PC-3 (cell line): ENCODE results near the gene SCNM1. TPM values are rescaled to one million over a fixed set of nuclear protein-coding genes. Genes with fewer than 3 reads are reported as not detected.

Source experiments
- ATAC-seq: fragments of 200-7000 bp; cut with Tn5 transposase; 2 replicates; pipeline ENCODE4 v1.9.1; 2020; ENCODE audit warnings: mild to moderate bottlenecking, moderate library complexity
- BruUV-seq: library from RNA; stranded (reverse); fragments of 400-500 nt; replicated peaks from 2 replicates; lab custom pipeline; 2021; lab: Mats Ljungman, UMichigan
- CTCF ChIA-PET: fragments of 300-600 bp; sonication (Branson Sonifier 250); formaldehyde crosslinking; loops from one replicate; lab custom pipeline; 2022; ENCODE audit warnings: antibody characterized with exemption; lab: Charles Lee
- POLR2A ChIA-PET: fragments of 300-600 bp; sonication (Branson Sonifier 250); formaldehyde crosslinking; loops from one replicate; lab custom pipeline; 2022; ENCODE audit warnings: antibody characterized with exemption; ENCODE audit not compliant: unreplicated experiment; lab: Charles Lee
- DNase-seq: peaks from one replicate; pipeline ENCODE4 v3.0.0-alpha.2; 2015
- H2AFZ ChIP-seq: fragments of 300-600 bp; sonication (generic); 2 replicates; pipeline ENCODE4 v1.6.0; 2016; ENCODE audit warnings: antibody characterized with exemption, low read length
- H3F3A ChIP-seq: fragments of 300-600 bp; sonication (generic); one replicate; pipeline ENCODE4 v1.6.0; 2017; ENCODE audit warnings: antibody characterized with exemption, low read length, control low read depth, mild to moderate bottlenecking; ENCODE audit not compliant: unreplicated experiment
- H3K27ac ChIP-seq: fragments of 300-600 bp; sonication (generic); 2 replicates; pipeline ENCODE4 v1.5.1; 2016; ENCODE audit warnings: mild to moderate bottlenecking, low read length
- H3K27me3 ChIP-seq: fragments of 300-600 bp; sonication (generic); 2 replicates; pipeline ENCODE4 v1.6.1; 2016; ENCODE audit warnings: low read length, mixed read lengths
- H3K36me3 ChIP-seq: fragments of 300-600 bp; sonication (generic); 2 replicates; pipeline ENCODE4 v1.6.1; 2016; ENCODE audit warnings: low read depth, mixed run types, low read length, mixed read lengths
- H3K4me1 ChIP-seq: fragments of 300-600 bp; sonication (generic); 2 replicates; pipeline ENCODE4 v1.5.1; 2016; ENCODE audit warnings: low read length; ENCODE audit not compliant: insufficient read depth
- H3K4me2 ChIP-seq: fragments of 300-600 bp; sonication (generic); 2 replicates; pipeline ENCODE4 v1.6.0; 2016; ENCODE audit warnings: low read length
- H3K4me3 ChIP-seq: fragments of 300-600 bp; sonication (generic); 2 replicates; pipeline ENCODE4 v1.5.1; 2016; ENCODE audit warnings: mild to moderate bottlenecking, low read length, mixed read lengths
- H3K79me2 ChIP-seq: fragments of 300-600 bp; sonication (generic); 2 replicates; pipeline ENCODE4 v1.6.1; 2017; ENCODE audit warnings: low read length, mixed read lengths
- H3K9ac ChIP-seq: fragments of 300-600 bp; sonication (generic); 2 replicates; pipeline ENCODE4 v1.6.0; 2016; ENCODE audit warnings: mild to moderate bottlenecking, low read length
- H3K9me2 ChIP-seq: fragments of 300-600 bp; sonication (generic); replicated peaks from 2 replicates; pipeline ENCODE4 v1.6.1; 2016; ENCODE audit warnings: mixed run types, low read length, mixed read lengths
- H3K9me3 ChIP-seq: fragments of 300-600 bp; sonication (generic); 2 replicates; pipeline ENCODE4 v1.6.1; 2016; ENCODE audit warnings: low read length, mixed read lengths
- H4K20me1 ChIP-seq: fragments of 300-600 bp; sonication (generic); 2 replicates; pipeline ENCODE4 v1.6.1; 2016; ENCODE audit warnings: low read length, mixed read lengths
- EZH2 ChIP-seq: fragments of 300-600 bp; sonication (generic); IDR thresholded peaks from one replicate; pipeline ENCODE4 v1.6.1; 2017; ENCODE audit warnings: antibody characterized with exemption, mild to moderate bottlenecking, low read length; ENCODE audit not compliant: unreplicated experiment
- EZH2phosphoT487 ChIP-seq: fragments of 300-600 bp; sonication (generic); IDR thresholded peaks from 2 replicates; pipeline ENCODE4 v1.6.1; 2018; ENCODE audit warnings: mild to moderate bottlenecking, antibody characterized with exemption, low read length, borderline replicate concordance
- intact Hi-C: fragments of 100-400 bp; cut with micrococcal nuclease; formaldehyde crosslinking; loops from 2 replicates; pipeline ENCODE4 v1.9.0; 2023
- total RNA-seq: library from RNA; depleted of rRNA; stranded (reverse); fragments of >200 nt; gene quantifications from 2 replicates; pipeline ENCODE4 v1.2.3, GENCODE V29; 2014
- TF ChIP-seq, protein P1 (sequence below): fragments of 300-600 bp; sonication (generic); conservative IDR thresholded peaks from 2 replicates; pipeline ENCODE4 v1.5.1; 2017; ENCODE audit warnings: antibody characterized with exemption, low read depth, mild to moderate bottlenecking, low read length

Gene SCNM1
- total RNA-seq, 1 experiment from 2014 or later: 80.3 TPM

DNA sequence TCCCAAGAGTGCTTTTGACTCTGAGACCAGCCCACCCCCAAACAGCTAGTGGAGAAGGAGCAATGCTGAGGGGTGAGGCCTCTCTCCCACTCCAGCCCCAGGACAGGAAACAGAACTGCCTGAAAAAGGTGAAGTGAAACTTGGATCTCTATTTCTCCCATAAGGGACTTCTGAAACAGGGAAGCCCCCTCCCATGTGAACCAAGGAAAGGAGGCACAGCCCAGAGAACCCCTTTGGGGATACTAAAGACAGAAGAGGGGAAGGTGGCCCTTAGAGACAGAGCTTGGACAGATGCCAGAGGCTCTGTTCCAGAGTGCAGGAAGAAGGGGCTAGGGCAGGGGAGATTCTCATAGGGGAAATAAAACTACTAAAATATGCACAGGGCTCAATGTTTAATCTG lies 6.6 kb upstream of the SCNM1 start:
- ATAC-seq: no peak
- H3K4me2 ChIP-seq: no peak overlapping the region
- peaks cover 4% of the 10 kb centered on the region for H3K4me1 ChIP-seq
- no peak for TF ChIP-seq EZH2
- TF ChIP-seq EZH2phosphoT487: no peak
- TF ChIP-seq, protein P1, sequence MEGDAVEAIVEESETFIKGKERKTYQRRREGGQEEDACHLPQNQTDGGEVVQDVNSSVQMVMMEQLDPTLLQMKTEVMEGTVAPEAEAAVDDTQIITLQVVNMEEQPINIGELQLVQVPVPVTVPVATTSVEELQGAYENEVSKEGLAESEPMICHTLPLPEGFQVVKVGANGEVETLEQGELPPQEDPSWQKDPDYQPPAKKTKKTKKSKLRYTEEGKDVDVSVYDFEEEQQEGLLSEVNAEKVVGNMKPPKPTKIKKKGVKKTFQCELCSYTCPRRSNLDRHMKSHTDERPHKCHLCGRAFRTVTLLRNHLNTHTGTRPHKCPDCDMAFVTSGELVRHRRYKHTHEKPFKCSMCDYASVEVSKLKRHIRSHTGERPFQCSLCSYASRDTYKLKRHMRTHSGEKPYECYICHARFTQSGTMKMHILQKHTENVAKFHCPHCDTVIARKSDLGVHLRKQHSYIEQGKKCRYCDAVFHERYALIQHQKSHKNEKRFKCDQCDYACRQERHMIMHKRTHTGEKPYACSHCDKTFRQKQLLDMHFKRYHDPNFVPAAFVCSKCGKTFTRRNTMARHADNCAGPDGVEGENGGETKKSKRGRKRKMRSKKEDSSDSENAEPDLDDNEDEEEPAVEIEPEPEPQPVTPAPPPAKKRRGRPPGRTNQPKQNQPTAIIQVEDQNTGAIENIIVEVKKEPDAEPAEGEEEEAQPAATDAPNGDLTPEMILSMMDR: no peak
- intact Hi-C loops: loop anchor here (10.0 kb wide), 1 partner anchor 135 kb away; no protein-coding TSS in a partner anchor
- no peak overlapping the region for H2AFZ ChIP-seq
- H3K9me2 ChIP-seq: no peaks in the 10 kb centered on the region
- no peak for DNase-seq
- no peaks in the 10 kb centered on the region for H3K9me3 ChIP-seq
- peaks cover 5% of the 10 kb centered on the region for H3K79me2 ChIP-seq
- H3K9ac ChIP-seq: no peak overlapping the region
- no peaks in the 10 kb centered on the region for H3K27me3 ChIP-seq
- no peaks in the 10 kb centered on the region for H3F3A ChIP-seq
- POLR2A ChIA-PET: no interaction called here
- H3K4me3 ChIP-seq: no peak overlapping the region
- no peak overlapping the region for H3K27ac ChIP-seq
- no peaks in the 10 kb centered on the region for H4K20me1 ChIP-seq
- no TSS peak for BruUV-seq
- CTCF ChIA-PET: interaction anchor here (1.3 kb wide), 1 partner anchor 60 kb away, joined by 4 read pairs; no protein-coding TSS in a partner anchor
- H3K36me3 ChIP-seq: peaks cover 5% of the 10 kb centered on the region; the same call in 1 of the 2 replicates

DNA sequence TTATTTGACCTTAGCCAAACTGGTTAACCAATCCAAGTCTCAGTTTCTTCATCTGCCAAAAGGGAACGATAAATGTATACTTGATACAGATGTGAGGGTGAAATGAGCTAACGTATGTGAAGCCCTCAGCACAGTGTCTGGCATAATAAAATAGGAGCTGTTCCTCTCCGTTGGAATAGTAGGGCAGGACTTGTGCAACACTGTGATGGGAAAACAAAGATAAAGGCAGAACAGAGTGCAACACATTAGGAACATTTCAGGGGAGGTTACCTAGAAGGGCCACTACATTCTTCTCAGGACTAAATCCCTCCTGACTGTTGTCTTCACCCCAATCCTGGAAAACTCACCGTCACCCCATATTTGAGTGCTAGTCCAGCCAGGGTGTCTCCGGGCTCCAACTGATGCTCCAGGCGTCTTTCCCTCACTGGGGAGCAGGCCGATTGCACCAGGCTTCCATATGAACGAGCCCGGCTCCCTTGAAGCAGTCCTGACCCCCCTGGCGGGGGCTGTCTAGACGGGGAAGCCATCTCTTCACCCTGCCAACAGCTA lies 1.1 kb upstream of the SCNM1 start:
- no peaks in the 10 kb centered on the region for H4K20me1 ChIP-seq
- ATAC-seq (peak; percentile 1; the same call in 1 of the 2 replicates), DNase-seq (no peak)
- TF ChIP-seq EZH2phosphoT487 (no peak), EZH2 (no peak)
- TF ChIP-seq, protein P1: no peak
- ChIA-PET CTCF (interaction anchor here (0.7 to 1.6 kb wide), 2 partner anchors 65 to 87 kb away, joined by 3 to 12 read pairs; no protein-coding TSS in a partner anchor), POLR2A (no interaction called here)
- H3K4me3 ChIP-seq: peak overlapping the region; percentile 85
- peak overlapping the region; percentile 96 for H2AFZ ChIP-seq
- H3K27ac ChIP-seq: no peak overlapping the region
- peaks cover 32% of the 10 kb centered on the region for H3K79me2 ChIP-seq
- H3K9me3 ChIP-seq: no peaks in the 10 kb centered on the region
- no peaks in the 10 kb centered on the region for H3K9me2 ChIP-seq
- peaks cover 5% of the 10 kb centered on the region; the same call in 1 of the 2 replicates for H3K36me3 ChIP-seq
- H3K27me3 ChIP-seq: no peaks in the 10 kb centered on the region
- peak overlapping the region; percentile 87 for H3K9ac ChIP-seq
- no TSS peak for BruUV-seq
- H3K4me2 ChIP-seq: peak overlapping the region; percentile 94
- intact Hi-C loops: no loop called here
- H3F3A ChIP-seq: no peaks in the 10 kb centered on the region
- H3K4me1 ChIP-seq: peaks cover 18% of the 10 kb centered on the region

DNA sequence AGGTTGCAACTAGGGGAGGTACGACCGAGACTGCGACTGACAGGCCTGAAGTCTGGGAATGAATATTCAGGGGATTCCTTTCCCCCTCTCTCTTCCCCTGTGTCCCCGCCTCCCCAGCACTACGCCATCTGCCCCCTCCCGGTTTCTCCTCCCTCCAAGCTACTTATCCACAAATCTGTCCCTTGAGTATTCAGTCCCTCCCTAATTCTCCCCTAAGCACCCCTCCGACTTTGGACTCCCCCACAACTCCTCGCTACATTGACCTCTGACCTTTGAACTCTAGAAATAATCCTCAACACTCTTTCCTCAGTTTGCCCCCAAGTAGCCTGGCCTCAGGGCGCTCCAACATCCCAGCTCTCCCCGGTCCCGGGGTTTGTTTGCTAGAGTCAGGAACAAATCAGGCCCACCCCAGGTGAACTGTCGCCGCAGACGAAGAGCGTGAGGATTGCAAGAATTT lies 635 bp upstream of the SCNM1 start:
- no peak overlapping the region for H3K27ac ChIP-seq
- H3K4me1 ChIP-seq: peaks cover 18% of the 10 kb centered on the region
- H3K4me3 ChIP-seq: peak overlapping the region; percentile 85
- H4K20me1 ChIP-seq: no peaks in the 10 kb centered on the region
- ChIA-PET POLR2A (interaction anchor here (0.6 kb wide), 1 partner anchor 24 kb away, joined by 10 read pairs; the partner anchor contains the start of gene VPS72), CTCF (interaction anchor here (0.7 to 1.6 kb wide), 2 partner anchors 65 to 87 kb away, joined by 3 to 12 read pairs; no protein-coding TSS in a partner anchor)
- H3K36me3 ChIP-seq: peaks cover 5% of the 10 kb centered on the region; the same call in 1 of the 2 replicates
- no peaks in the 10 kb centered on the region for H3K9me2 ChIP-seq
- ATAC-seq: peak; percentile 37
- TF ChIP-seq, protein P1: no peak
- TF ChIP-seq EZH2phosphoT487 (no peak), EZH2 (no peak)
- BruUV-seq: TSS peak; percentile 51
- no peaks in the 10 kb centered on the region for H3K27me3 ChIP-seq
- no peaks in the 10 kb centered on the region for H3K9me3 ChIP-seq
- peak overlapping the region; percentile 94 for H3K4me2 ChIP-seq
- peak overlapping the region; percentile 87 for H3K9ac ChIP-seq
- H3K79me2 ChIP-seq: peaks cover 32% of the 10 kb centered on the region
- peak overlapping the region; percentile 96 for H2AFZ ChIP-seq
- DNase-seq: peak; percentile 21
- intact Hi-C loops: no loop called here
- no peaks in the 10 kb centered on the region for H3F3A ChIP-seq
